ENCODE data around the gene RAI1.
A peak's percentile ranks its signal among the peaks of the same experiment; 100 is the strongest.

Gene RAI1

DNA sequence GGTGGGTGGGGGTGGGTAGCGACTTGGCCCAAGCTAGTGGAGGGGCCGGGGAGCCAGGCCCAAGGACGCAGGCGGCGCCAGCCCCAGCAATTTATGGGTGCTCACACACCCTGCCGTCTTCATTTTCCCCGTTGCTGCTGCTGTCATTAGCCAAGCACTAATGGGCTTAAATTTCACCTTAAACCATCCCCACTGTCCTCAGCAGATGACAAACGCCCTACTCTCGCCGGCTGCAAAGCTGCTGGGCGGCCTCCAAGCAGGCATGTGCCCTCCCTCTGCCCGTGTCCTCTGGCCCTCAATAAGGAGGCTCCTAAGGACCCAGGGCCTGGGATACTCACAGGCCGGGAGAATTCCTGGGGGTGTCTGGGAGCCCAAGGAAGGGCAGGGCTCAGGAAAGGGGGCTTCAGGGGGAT is 89.4 kb downstream of the RAI1 start:
- DNase-seq = no peak

DNA sequence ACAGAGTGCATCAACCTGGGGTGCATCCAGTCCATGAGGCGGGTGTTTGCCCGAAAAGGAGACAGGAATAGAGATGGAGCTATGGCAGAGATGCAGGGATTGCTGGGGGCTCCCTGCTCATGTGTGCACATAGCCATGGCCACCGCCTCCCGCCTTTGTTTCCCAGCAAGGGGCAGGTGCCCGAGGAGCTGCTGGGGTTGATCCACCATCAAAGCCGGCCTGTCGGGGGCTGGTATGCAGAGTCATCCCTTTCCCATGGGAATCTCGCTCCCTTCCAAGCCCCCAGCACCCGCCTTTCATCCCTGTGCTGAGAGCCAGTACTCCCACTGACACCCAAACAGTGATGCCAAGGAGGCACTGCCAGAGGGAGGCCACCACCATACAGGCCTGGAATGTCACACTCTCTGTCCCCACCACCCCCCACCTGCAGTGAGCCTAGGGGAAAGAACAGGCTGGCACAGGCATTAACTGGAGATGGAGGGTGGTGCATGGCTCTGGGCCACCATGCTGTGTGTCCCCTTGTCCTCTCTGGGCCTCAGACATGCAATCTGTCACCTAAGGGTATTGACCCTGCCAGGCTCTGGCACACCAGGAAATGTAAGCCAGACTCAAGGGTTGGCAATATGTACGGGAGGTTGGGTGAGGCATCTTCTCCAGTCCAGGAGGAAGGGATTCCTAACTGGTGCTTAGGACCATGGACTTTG is 90.4 kb downstream of the RAI1 start:
- DNase-seq = no peak

DNA sequence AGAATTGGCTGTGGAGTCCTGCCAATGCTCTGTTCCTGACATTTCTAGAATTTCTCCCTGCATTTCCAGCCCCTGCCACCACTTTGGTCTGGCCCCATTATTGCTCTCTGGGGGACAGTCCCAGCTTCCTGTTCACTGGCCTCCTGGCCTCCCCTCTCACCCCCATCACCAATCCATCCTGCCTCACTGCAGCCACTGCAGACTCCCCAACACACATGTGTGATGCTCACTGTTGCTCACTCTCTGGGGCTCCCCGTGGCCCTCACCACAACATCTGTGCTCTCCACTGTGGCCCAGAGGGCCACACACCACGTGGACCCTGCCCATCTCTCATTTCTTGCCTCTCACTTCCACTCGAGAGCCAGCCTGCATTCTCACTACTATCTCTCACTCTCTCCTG is 91.0 kb downstream of the RAI1 start:
- DNase-seq = no peak

DNA sequence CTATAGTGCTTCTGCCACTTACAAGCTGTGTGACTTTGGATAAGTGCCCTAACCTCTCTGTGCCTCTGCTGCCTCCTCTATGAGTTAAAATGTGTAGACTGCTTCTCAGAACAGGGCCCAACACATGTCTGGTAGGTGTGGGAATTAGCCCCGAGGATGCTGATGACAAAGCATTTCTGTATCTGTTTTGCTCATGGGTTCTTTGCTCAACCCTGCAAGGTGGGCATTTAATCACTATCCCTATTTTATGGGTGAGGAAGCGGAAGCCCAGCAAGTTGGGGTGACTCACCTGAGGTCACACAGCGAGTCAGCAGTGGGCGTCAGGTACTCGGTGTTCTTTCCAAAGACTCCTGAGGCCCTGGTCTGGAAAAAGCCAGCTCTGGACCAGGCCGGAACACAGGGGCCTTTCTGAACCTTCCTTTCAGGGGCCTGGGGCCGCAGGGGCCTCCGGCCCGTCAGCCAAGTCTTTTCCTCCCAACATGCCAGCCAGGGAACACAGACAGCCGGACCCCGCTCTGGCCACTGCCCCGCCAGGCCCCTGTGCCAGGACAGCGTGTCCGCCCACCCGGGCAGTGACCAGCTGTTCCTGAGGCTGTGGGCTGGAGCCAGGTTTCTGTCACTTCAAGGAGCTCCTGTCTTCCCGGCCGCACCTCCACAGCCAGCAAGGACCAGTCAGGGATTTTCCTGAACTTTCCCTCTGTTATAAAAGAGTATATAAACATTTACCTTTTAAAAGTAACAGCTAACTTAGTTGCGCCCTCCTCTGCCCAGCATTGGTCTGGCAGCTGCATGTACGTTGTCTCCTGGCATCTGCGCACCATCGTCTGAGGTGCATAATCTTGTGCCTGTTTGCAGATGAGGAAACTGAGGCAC is 93.0 kb downstream of the RAI1 start:
- DNase-seq = no peak

DNA sequence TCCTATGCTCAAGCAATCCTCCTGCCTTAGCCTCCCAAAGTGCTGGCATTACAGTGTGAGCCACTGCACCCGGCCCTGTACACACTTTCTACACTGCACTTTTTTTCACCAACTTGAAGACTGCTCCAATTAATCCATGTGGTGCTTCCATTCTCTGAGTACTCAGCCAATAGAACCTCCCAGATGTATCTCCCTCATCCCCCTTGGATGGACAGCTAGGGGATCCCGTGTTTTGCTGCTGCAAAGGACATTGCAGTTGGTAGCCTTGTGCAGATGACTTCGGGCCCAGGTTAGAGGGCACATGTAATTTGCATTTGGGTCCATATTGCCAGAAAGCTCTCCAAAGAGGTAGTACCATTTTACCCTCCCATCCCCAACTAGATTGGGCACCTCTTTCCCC is 95.6 kb downstream of the RAI1 start:
- no peak for DNase-seq

DNA sequence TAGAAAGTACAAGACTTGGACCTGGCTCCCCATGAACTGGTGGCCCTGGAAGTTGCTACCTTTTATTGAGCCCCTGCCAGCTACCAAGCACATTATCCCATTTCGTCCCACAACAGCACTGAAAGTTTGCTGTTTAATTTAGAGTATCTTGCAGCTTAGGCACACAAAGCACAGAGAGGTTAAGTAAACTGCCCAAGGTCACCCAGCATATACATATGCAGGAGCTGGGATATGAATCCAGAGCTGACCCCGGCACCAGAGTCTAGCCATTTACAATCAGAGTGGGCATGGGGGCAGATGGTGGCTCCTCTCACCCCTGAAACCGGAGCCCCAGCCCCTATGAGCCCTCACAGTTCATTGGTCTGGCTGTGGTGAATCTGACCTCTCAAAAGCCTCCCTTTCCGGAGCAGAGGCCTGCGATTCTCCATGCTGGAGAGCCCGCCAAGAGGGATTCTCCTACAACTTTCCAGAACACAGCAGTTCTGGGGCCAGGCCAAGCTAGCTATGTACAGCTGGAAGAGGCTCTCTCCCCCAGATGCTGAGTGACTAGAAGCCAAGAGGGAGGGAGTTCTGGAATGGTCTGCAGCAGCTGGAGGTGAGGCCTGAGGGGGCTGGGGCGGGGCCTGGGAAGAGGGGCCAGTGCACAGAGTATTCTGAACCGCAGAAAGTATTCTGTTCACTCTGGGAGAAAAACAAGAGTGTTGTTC is 97.2 kb downstream of the RAI1 start:
- no peak for DNase-seq

DNA sequence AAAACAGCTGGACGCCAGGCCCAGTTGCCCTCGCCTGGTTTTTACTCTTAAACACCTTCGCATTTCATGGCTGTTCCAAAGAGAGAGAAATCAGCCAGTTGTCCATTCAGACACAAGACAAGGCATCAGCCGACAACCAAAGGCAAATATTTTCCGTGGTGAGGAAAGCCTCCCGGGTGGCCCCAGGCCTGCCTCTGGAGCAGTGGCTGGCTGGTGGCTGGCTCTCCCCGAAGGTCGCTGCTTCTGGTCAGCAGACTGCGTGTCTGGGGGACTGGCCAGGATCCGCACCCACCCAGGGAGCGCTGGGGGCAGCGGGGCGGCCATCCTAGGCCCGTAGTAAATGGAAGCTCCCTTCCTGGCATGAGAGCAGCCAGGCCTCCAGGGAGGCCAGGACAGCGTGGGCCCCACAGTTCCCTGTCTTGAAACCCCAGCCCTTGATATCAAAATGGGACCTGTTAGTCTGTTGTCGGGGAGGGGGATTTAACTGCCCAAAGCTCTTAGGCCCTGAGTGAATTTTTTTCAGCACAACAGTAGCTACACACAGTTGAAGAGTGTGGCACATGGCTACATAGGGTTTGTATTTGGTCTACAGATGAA is 97.9 kb downstream of the RAI1 start:
- no peak for DNase-seq

DNA sequence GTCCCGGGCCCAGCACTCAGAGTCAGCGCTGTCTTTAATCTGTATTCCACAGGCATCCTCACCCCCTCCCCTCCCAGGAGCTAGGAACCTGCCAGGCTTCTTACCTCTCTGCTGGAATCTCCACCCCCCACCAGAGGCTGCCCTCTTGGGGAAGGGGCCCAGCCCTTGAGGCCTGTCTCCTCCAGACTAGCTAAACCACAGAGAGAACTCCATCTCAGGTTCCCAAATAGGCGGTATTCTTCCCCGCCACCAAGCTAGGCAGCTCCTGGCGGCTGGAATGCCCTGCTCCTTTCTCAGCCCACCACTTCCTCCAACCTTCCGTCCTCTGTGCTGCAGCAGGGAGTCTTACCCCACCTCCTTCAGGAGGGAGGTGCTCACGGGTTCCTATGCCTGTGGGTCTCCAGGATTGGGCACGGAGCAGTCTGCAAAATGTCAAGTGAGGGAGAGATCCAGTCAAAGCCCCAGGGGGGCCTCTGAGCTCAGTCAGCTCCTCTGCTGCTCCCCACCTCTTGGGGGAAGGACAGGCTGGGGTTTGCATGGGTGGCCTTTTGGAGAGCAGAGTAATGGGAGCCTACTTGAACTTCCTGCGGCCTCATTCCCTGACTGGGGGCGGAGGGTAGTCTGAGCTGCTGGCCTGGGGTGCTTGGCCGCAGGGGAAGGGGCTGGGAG is 99.8 kb downstream of the RAI1 start:
- no peak for DNase-seq

DNA sequence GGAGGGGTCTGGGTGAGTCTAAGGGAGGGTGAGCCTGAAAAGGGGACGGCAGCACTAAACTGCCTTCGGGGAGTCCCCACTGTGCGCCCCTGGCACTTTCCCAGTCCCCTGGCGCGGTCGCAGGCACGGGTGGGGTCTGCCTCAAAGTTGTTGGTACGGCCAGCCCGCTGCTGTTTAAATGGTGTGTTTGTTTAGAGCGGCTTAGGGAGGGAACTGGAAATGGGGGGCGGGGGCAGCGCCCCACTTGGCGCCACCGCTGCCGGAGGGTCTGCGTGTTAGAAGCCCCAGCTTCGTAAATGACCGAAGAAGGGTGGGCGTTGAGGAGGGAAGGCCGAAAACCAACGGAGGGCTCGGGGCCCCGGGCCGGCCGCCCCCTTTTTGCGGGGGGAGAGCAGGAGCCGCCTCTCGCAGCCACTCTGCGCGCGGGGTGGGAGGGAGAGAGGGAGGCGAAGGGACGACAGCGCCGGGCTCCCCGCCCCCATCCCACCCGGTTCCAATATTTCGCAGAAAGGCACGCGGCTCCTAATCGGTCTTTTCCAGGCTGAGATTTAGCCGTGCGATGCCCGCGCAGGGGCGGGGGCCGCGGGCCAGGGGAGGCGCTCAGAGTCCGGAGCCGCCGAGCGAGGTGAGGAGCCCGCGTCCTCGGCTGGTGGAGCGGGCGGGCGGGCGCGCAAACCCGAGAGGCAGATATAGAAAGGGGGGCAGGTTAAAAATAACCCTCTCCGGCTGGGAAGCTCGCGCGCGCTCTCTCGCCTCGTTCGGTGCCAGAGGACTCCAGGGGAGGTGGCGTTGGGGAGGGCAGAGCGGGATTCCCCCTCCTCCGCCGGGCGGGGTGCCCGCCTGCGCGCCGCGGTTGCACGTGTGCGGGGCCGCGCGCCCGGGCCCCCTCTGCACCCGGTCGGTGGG is 100.6 kb downstream of the RAI1 start:
- DNase-seq = peak; percentile 77

DNA sequence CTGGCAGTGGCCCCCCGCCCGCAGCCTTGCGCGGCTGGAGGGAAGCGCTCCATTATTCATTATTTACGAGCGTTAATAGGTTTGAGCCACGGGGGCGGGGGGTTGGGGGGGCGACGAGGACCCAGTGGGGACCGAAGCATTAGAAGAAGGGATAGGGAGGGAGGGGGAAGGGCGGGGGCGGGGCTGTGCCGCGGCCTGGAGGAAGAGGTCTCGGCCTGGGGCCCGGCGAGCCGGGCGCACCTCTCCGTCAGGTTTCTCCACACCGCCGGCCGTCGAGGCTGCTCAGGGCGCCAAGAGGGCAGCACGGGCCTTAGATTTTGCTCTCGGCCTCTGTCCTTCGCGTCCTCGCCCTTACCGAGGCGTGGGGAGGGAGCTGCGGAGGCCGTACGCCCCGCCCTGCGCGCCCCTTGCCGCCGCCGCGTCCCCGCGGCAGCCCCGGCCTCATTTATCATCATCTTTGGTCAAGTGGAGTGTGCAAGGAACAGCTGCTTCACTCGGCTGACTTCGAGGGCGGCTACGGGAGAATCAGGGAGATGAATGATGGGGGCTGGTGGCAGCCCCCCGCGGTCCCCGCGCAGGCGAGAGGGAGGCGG is 101.4 kb downstream of the RAI1 start:
- DNase-seq = peak; percentile 53

DNA sequence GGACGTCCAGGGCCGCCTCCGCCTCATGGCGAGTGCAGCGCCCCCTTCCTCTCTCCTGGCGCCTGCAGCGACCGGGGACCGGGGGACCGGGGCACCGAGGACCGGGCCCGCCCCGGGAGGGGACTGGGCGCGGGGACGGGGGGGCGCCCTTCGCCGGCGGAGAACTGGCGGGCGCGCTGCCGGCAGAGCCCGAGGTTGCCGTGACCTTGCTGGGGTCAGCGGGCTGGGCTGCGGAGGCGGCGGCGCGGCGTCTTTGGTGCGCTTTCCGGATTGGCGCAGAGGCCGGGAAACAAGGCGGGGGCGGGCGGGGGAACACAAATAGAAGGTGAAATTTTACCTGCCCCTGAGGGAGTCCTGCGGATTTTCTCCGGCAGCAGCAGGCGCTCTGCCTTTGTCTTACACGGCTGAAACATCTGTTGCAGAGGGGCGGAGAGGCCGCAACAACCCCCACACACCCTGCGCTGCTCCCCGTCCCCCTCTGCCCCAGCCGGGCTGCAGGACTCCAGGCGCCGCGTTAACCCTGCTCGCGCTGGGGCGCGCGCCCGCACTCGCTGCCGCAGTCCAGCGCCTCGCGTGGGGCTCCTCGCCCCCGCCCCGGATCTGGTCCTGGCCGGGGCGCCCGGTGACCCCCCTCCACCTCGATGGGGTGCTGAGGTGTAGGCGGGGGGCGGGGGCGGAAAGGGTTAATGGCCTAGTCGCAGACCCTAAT is 102.0 kb downstream of the RAI1 start:
- peak; percentile 57 for DNase-seq

DNA sequence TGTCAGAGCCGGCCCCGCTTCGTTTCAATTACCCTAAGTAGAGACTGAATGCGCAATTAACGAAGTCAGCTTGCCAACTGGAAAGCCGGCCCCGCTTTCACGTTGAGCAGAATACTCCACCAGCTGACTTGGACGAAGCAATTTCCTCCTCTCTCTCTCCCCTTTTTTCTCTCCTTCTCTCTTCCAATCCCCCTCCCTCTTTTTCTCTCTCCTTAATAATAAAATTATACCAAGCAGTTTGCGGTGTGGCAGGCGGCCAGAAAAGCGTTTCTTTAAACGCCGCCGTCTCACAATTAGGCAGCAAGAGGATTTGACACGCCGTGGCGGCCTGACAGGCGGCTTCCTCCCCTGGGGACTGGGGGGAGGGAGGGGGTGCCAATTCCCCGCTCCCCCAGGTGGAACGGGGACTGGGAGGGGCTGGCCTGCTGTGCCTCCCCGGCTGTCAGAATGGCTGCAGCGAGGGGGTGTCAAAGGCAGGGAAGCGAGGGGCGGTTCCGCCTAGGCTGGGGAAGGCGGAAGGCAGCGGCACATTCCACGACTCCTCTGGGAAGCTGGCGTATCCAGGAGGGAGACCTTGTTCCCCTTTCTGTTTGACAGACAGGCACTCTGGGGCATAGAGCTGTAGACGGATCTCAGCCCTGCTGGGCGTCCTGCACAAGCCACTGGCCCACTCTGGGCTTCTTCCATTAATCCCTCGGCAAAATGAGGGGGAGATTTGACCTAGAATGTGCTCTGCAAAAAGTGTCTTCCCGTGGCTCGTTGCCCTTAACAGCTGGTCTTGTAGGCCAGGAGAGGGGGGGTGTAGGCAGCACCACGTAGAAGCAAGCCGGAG is 102.8 kb downstream of the RAI1 start:
- DNase-seq = peak; percentile 74

DNA sequence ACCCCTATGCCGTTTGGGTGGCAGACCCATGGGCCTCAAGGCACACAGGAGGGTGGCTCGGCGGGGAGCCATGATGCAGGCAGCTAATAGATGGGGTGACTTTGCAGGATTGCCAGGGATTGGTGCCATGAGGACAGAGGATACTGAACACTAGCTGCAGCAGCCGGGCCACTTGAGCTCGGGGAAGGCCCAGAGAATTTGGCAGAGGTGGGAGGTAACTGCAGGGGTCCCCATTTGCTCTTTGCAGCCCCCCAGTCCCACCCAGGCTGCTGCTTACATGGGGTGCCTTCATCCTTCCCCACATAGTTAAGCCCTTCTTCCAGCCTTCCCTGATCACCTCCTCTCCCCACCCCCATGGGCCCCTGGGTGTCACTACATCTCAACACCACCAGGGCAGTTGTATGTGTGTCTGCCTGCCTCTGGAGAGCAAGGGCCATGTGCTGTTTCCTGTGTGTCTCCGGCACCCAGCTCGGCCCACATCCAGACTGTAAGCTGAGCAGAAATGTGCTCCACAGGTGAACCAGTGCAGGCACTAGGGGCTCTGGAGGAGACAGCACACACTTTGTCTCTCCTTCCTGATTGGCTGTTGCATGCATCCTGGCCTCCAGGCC is 103.5 kb downstream of the RAI1 start:
- peak; percentile 22 for DNase-seq

DNA sequence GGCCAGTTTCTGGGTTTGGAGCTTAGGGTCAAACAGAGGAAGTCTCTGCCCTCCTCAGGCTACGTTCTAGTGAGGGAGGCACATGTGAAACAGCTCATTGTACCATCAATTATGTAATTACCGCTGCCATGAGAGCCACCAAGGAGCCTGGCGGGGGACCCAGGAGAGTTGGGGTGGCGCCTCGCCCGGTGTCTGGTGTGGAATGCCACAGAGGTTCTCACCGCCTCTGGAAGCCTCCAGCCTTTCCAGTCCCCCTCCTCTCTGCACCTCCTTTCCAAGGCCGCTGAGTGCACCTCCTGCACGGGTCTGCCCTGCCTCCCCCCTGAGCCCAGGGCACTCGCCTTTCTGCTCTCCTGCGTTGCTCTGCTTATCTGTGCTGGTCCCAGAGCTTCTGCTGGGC is 104.1 kb downstream of the RAI1 start:
- no peak for DNase-seq

DNA sequence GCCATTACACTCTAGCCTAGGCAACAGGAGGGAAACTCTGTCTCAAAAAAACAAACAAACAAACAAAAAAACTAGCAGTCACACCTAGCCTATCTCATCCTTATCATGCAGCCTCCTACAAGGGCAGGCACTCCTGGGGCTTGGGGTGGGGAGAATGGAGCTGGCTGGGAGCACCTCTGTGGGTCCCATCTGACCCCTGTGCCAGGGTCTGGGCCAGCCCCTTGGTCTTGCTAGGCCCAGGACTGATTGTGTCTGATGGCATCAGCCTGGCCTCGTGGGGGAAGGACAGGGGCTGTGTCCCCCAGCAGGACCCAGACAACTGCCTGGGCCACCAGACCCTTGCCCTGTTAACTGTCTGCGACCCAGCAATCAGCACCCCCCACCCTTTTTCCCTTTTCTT is 105.7 kb downstream of the RAI1 start:
- DNase-seq = no peak

DNA sequence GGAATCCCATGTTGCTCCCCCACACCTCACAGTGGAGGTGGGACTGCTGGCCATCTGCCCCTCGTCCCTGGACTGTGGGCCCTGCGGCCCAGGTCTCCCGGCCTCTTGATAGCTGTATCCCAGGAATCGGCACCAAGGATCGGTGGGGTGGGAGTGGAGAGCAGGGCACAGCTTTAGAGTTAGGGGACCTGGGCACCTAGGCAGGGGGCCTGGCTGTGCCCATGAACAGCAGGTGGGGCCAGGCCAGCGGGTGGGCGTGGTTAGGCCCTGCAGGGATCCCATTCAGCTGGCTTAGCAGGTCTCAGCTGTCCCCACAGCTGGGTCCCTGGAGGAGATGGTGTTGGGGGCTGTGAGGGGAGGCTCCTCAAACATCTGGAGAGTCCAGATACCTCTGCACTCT is 106.3 kb downstream of the RAI1 start:
- no peak for DNase-seq

DNA sequence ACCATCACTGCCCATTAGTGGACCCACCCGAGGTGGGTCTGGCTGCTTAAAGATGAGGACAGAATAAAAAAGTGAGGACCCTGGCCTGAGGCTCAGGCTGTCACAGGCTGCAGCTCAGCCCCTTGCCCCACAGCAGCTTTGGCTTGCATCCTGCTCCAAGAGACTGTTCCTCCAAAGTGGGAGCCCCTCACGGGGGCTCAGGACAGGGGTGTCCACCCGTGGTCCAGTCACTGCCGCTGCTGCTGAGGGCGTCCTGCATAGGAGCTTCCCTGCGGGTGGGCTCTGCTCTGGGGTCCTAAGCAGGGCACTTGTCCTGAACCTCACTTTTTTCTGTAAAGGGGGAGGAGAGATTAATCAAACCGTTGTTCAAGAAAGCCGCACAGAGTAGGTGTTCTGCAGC is 107.7 kb downstream of the RAI1 start:
- DNase-seq = no peak

DNA sequence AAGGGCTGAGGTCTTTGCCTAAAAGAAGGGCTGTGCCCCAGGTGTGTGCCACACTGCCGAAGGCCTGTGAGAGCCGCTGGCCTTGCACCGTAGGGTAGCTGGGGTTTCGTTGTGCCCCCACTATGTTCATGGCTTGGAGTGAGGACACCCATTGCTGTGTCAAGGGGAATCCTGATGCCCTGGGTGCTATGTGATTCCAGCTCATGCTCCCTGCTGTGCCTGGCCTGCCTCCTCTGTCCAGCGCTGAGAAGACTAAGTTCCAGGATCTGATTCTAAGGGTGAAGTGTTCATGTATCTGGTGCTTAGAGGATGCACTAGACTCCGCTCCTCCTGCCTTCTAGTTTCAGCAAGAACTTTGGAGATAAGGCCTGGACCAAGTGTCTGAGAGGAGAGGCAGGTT is 108.2 kb downstream of the RAI1 start:
- DNase-seq = no peak

Measured in NCI-H1694 treated with DMSO at 0.1 percent for 48 hours (cell line).